PC-3 (cell line): ENCODE results near the gene HP1BP3. TPM values are rescaled to one million over a fixed set of nuclear protein-coding genes. Genes with fewer than 3 reads are reported as not detected.

Experiments used
- ATAC-seq: fragments of 200-7000 bp; cut with Tn5 transposase; 2 replicates; pipeline ENCODE4 v1.9.1; 2020; ENCODE audit warnings: mild to moderate bottlenecking, moderate library complexity
- BruUV-seq: library from RNA; stranded (reverse); fragments of 400-500 nt; replicated peaks from 2 replicates; lab custom pipeline; 2021; lab: Mats Ljungman, UMichigan
- CTCF ChIA-PET: fragments of 300-600 bp; sonication (Branson Sonifier 250); formaldehyde crosslinking; loops from one replicate; lab custom pipeline; 2022; ENCODE audit warnings: antibody characterized with exemption; lab: Charles Lee
- POLR2A ChIA-PET: fragments of 300-600 bp; sonication (Branson Sonifier 250); formaldehyde crosslinking; loops from one replicate; lab custom pipeline; 2022; ENCODE audit warnings: antibody characterized with exemption; ENCODE audit not compliant: unreplicated experiment; lab: Charles Lee
- DNase-seq: peaks from one replicate; pipeline ENCODE4 v3.0.0-alpha.2; 2015
- H2AFZ ChIP-seq: fragments of 300-600 bp; sonication (generic); 2 replicates; pipeline ENCODE4 v1.6.0; 2016; ENCODE audit warnings: antibody characterized with exemption, low read length
- H3F3A ChIP-seq: fragments of 300-600 bp; sonication (generic); one replicate; pipeline ENCODE4 v1.6.0; 2017; ENCODE audit warnings: antibody characterized with exemption, low read length, control low read depth, mild to moderate bottlenecking; ENCODE audit not compliant: unreplicated experiment
- H3K27ac ChIP-seq: fragments of 300-600 bp; sonication (generic); 2 replicates; pipeline ENCODE4 v1.5.1; 2016; ENCODE audit warnings: mild to moderate bottlenecking, low read length
- H3K27me3 ChIP-seq: fragments of 300-600 bp; sonication (generic); 2 replicates; pipeline ENCODE4 v1.6.1; 2016; ENCODE audit warnings: low read length, mixed read lengths
- H3K36me3 ChIP-seq: fragments of 300-600 bp; sonication (generic); 2 replicates; pipeline ENCODE4 v1.6.1; 2016; ENCODE audit warnings: low read depth, mixed run types, low read length, mixed read lengths
- H3K4me1 ChIP-seq: fragments of 300-600 bp; sonication (generic); 2 replicates; pipeline ENCODE4 v1.5.1; 2016; ENCODE audit warnings: low read length; ENCODE audit not compliant: insufficient read depth
- H3K4me2 ChIP-seq: fragments of 300-600 bp; sonication (generic); 2 replicates; pipeline ENCODE4 v1.6.0; 2016; ENCODE audit warnings: low read length
- H3K4me3 ChIP-seq: fragments of 300-600 bp; sonication (generic); 2 replicates; pipeline ENCODE4 v1.5.1; 2016; ENCODE audit warnings: mild to moderate bottlenecking, low read length, mixed read lengths
- H3K79me2 ChIP-seq: fragments of 300-600 bp; sonication (generic); 2 replicates; pipeline ENCODE4 v1.6.1; 2017; ENCODE audit warnings: low read length, mixed read lengths
- H3K9ac ChIP-seq: fragments of 300-600 bp; sonication (generic); 2 replicates; pipeline ENCODE4 v1.6.0; 2016; ENCODE audit warnings: mild to moderate bottlenecking, low read length
- H3K9me2 ChIP-seq: fragments of 300-600 bp; sonication (generic); replicated peaks from 2 replicates; pipeline ENCODE4 v1.6.1; 2016; ENCODE audit warnings: mixed run types, low read length, mixed read lengths
- H3K9me3 ChIP-seq: fragments of 300-600 bp; sonication (generic); 2 replicates; pipeline ENCODE4 v1.6.1; 2016; ENCODE audit warnings: low read length, mixed read lengths
- H4K20me1 ChIP-seq: fragments of 300-600 bp; sonication (generic); 2 replicates; pipeline ENCODE4 v1.6.1; 2016; ENCODE audit warnings: low read length, mixed read lengths
- EZH2 ChIP-seq: fragments of 300-600 bp; sonication (generic); IDR thresholded peaks from one replicate; pipeline ENCODE4 v1.6.1; 2017; ENCODE audit warnings: antibody characterized with exemption, mild to moderate bottlenecking, low read length; ENCODE audit not compliant: unreplicated experiment
- EZH2phosphoT487 ChIP-seq: fragments of 300-600 bp; sonication (generic); IDR thresholded peaks from 2 replicates; pipeline ENCODE4 v1.6.1; 2018; ENCODE audit warnings: mild to moderate bottlenecking, antibody characterized with exemption, low read length, borderline replicate concordance
- intact Hi-C: fragments of 100-400 bp; cut with micrococcal nuclease; formaldehyde crosslinking; loops from 2 replicates; pipeline ENCODE4 v1.9.0; 2023
- total RNA-seq: library from RNA; depleted of rRNA; stranded (reverse); fragments of >200 nt; gene quantifications from 2 replicates; pipeline ENCODE4 v1.2.3, GENCODE V29; 2014
- TF ChIP-seq, protein P1 (sequence below): fragments of 300-600 bp; sonication (generic); conservative IDR thresholded peaks from 2 replicates; pipeline ENCODE4 v1.5.1; 2017; ENCODE audit warnings: antibody characterized with exemption, low read depth, mild to moderate bottlenecking, low read length

The HP1BP3 gene
- total RNA-seq, 1 experiment from 2014 or later, result 243 TPM

- CTCF ChIA-PET, result no interaction called here
- Histone ChIP-seq H3K79me2 (no peaks in the 10 kb centered on the region), H3K27me3 (no peaks in the 10 kb centered on the region), H3K9me3 (no peaks in the 10 kb centered on the region), H3K9ac (no peak overlapping the region), H3K4me3 (no peak overlapping the region), H3K4me1 (peaks cover 13% of the 10 kb centered on the region), H3K4me2 (no peak overlapping the region), H3F3A (no peaks in the 10 kb centered on the region), H3K9me2 (no peaks in the 10 kb centered on the region), H2AFZ (no peak overlapping the region), H3K36me3 (no peaks in the 10 kb centered on the region), H3K27ac (no peak overlapping the region), H4K20me1 (no peaks in the 10 kb centered on the region)
- TF ChIP-seq EZH2phosphoT487, result no peak
- TF ChIP-seq, protein P1, sequence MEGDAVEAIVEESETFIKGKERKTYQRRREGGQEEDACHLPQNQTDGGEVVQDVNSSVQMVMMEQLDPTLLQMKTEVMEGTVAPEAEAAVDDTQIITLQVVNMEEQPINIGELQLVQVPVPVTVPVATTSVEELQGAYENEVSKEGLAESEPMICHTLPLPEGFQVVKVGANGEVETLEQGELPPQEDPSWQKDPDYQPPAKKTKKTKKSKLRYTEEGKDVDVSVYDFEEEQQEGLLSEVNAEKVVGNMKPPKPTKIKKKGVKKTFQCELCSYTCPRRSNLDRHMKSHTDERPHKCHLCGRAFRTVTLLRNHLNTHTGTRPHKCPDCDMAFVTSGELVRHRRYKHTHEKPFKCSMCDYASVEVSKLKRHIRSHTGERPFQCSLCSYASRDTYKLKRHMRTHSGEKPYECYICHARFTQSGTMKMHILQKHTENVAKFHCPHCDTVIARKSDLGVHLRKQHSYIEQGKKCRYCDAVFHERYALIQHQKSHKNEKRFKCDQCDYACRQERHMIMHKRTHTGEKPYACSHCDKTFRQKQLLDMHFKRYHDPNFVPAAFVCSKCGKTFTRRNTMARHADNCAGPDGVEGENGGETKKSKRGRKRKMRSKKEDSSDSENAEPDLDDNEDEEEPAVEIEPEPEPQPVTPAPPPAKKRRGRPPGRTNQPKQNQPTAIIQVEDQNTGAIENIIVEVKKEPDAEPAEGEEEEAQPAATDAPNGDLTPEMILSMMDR, result peak; percentile 37; the same call in 1 of the 2 replicates
- ATAC-seq (no peak), DNase-seq (no peak)
- POLR2A ChIA-PET, result no interaction called here
- intact Hi-C loops, result no loop called here
- BruUV-seq, result no TSS peak
Observed at GRCh38 chr1:20727746-20728316, 59.3 kb downstream of the HP1BP3 start.

DNA sequence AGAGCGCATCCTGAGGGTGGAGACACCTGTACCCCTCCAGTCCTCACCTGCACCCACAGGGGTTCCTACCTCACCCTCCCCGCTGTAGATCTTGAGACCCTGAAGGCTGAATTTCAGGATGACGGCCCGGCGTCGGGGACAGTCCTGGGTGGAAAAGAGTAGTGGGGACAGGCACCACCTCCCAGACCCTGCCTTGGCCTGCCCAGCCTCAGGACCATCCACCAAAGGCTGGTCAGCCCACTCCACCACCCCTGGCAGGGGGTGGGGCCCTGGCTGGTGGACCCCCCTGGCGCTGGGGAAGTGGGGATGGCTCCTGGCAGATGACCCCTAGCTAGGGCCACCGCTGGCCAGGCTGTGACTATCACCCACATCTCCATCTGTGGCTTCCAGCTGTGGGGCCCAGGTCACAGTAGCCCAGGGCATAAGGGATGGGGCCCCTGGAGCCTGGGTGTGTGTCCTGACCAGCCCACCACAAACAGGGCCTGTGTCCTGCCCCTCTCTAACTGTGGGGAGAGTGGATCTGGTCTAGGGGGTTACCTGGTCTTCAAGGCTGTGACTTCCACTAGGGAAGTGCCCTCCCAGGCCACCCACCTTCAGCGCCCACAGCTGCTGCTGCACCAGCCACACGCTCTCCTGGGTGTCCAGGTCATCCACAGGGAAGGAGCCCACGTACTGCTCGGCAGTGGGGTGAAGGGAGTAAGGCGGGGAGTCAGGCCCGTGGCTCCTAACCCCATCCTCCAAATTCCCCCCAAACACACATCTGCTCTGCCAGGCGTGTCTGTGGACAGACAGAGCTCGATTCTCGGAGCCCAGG is 60.0 kb downstream of the HP1BP3 start:
- Histone ChIP-seq H3K9me3 (no peaks in the 10 kb centered on the region), H3K4me2 (no peak overlapping the region), H3K27ac (no peak overlapping the region), H3K79me2 (no peaks in the 10 kb centered on the region), H3K27me3 (no peaks in the 10 kb centered on the region), H3K9me2 (no peaks in the 10 kb centered on the region), H3K4me3 (no peak overlapping the region), H4K20me1 (no peaks in the 10 kb centered on the region), H3K36me3 (no peaks in the 10 kb centered on the region), H3F3A (no peaks in the 10 kb centered on the region), H2AFZ (no peak overlapping the region), H3K4me1 (peaks cover 6% of the 10 kb centered on the region; the same call in 1 of the 2 replicates), H3K9ac (no peak overlapping the region)
- ATAC-seq (no peak), DNase-seq (no peak)
- CTCF ChIA-PET, result no interaction called here
- POLR2A ChIA-PET, result no interaction called here
- TF ChIP-seq EZH2phosphoT487 (no peak), EZH2 (no peak)
- TF ChIP-seq, protein P1, result no peak
- intact Hi-C loops, result no loop called here
- no TSS peak for BruUV-seq
